Measurements from ENCODE around the gene CLDND1. TPM values are rescaled to one million over a fixed set of nuclear protein-coding genes. Genes with fewer than 3 reads are reported as not detected.

CLDND1 gene
- total RNA-seq, 4 donors from 2014 or later: 84.6 to 191 (median 139) TPM

GRCh38 chr3:98513736-98514135 is 9.0 kb downstream of the CLDND1 start:
- no peak for DNase-seq (ENCODE audit: extremely low spot score)
- peaks cover 9 to 83% (median 36%) of the 10 kb centered on the region in 4 donors for H3K36me3 ChIP-seq
- H3K4me1 ChIP-seq: peaks cover 0 to 10% (median 3%) of the 10 kb centered on the region in 4 donors
- WGBS: 97% methylated on average over 3 of the region's 3 CpGs
- no peak for TF ChIP-seq CTCF (IDR thresholded peaks at IDR 0.05)
- TF ChIP-seq EP300 (IDR thresholded peaks at IDR 0.05): no peak
- no peak for TF ChIP-seq POLR2A (IDR thresholded peaks at IDR 0.05; ENCODE audit: low read depth)
- no peak for TF ChIP-seq POLR2AphosphoS5 (IDR thresholded peaks at IDR 0.05)
- H3K27ac ChIP-seq (replicated peaks in 1 of 4): no peak overlapping the region
- no peak overlapping the region for H3K4me3 ChIP-seq
- intact Hi-C loops (cut with DNase I): no loop called here
- H3K27me3 ChIP-seq: no peaks in the 10 kb centered on the region
- H3K9me3 ChIP-seq: no peaks in the 10 kb centered on the region

- Histone ChIP-seq H3K4me3 (no peak overlapping the region), H3K27me3 (no peaks in the 10 kb centered on the region), H3K9me3 (no peaks in the 10 kb centered on the region), H3K4me1 (peaks cover 0 to 5% (median 0%) of the 10 kb centered on the region in 4 donors), H3K36me3 (peaks cover 9 to 77% (median 32%) of the 10 kb centered on the region in 4 donors), H3K27ac (replicated peaks in 1 of 4) (no peak overlapping the region)
- intact Hi-C loops (cut with DNase I): no loop called here
- TF ChIP-seq CTCF (IDR thresholded peaks at IDR 0.05): no peak
- TF ChIP-seq POLR2AphosphoS5 (IDR thresholded peaks at IDR 0.05): peak in 1 of 2 donors; percentile 49
- WGBS: 65% methylated on average over 4 of the region's 4 CpGs
- no peak for DNase-seq (ENCODE audit: extremely low spot score)
Measured at GRCh38 chr3:98513091-98513511, 9.6 kb downstream of the CLDND1 start.

GRCh38 chr3:98512576-98512975 is 10.1 kb downstream of the CLDND1 start:
- Histone ChIP-seq H3K27me3 (no peaks in the 10 kb centered on the region), H3K4me1 (peaks cover 0 to under 1% (median 0%) of the 10 kb centered on the region in 4 donors), H3K4me3 (no peak overlapping the region), H3K36me3 (peaks cover 9 to 72% (median 29%) of the 10 kb centered on the region in 4 donors), H3K9me3 (no peaks in the 10 kb centered on the region), H3K27ac (replicated peaks in 1 of 4) (no peak overlapping the region)
- WGBS: 87% methylated on average over 4 of the region's 4 CpGs
- intact Hi-C loops (cut with DNase I): no loop called here
- no peak for TF ChIP-seq POLR2AphosphoS5 (IDR thresholded peaks at IDR 0.05)
- DNase-seq (ENCODE audit: extremely low spot score): no peak

- no peak overlapping the region for H3K4me3 ChIP-seq
- peaks cover 0 to 39% (median 6%) of the 10 kb centered on the region in 4 donors for H3K36me3 ChIP-seq
- no peak for TF ChIP-seq EP300 (IDR thresholded peaks at IDR 0.05)
- no peak for TF ChIP-seq POLR2A (IDR thresholded peaks at IDR 0.05; ENCODE audit: low read depth)
- no peak for TF ChIP-seq POLR2AphosphoS5 (IDR thresholded peaks at IDR 0.05)
- no peak for TF ChIP-seq CTCF (IDR thresholded peaks at IDR 0.05)
- H3K27me3 ChIP-seq: no peaks in the 10 kb centered on the region
- intact Hi-C loops (cut with DNase I): no loop called here
- WGBS: 100% methylated on average over 2 of the region's 2 CpGs
- no peaks in the 10 kb centered on the region for H3K9me3 ChIP-seq
- no peak for DNase-seq (ENCODE audit: extremely low spot score)
- H3K4me1 ChIP-seq: no peaks in the 10 kb centered on the region
- H3K27ac ChIP-seq (replicated peaks in 1 of 4): no peak overlapping the region
Measured at GRCh38 chr3:98508582-98508981, 14.1 kb downstream of the CLDND1 start.

GRCh38 chr3:98504539-98504938 is 18.2 kb downstream of the CLDND1 start:
- no peaks in the 10 kb centered on the region for H3K4me1 ChIP-seq
- 73% methylated on average over 4 of the region's 4 CpGs for WGBS
- peaks cover 0 to 11% (median 4%) of the 10 kb centered on the region in 4 donors for H3K36me3 ChIP-seq
- intact Hi-C loops (cut with DNase I): no loop called here
- H3K27ac ChIP-seq (replicated peaks in 1 of 4): no peak overlapping the region
- TF ChIP-seq POLR2A (IDR thresholded peaks at IDR 0.05; ENCODE audit: low read depth): no peak
- no peak for TF ChIP-seq CTCF (IDR thresholded peaks at IDR 0.05)
- TF ChIP-seq POLR2AphosphoS5 (IDR thresholded peaks at IDR 0.05): no peak
- TF ChIP-seq EP300 (IDR thresholded peaks at IDR 0.05): no peak
- DNase-seq (ENCODE audit: extremely low spot score): no peak
- H3K27me3 ChIP-seq: no peaks in the 10 kb centered on the region
- H3K9me3 ChIP-seq: no peaks in the 10 kb centered on the region
- no peak overlapping the region for H3K4me3 ChIP-seq
